HuH-7 (cell line): ENCODE measurements around the gene CNOT1.

Experiments
- DNase-seq: peaks from one replicate; pipeline ENCODE4 v3.0.0; 2011; ENCODE audit warnings: low spot score

The CNOT1 gene

GRCh38 chr16:58518083-58518979 lies 111.3 kb downstream of the CNOT1 start:
- DNase-seq, result no peak

- no peak for DNase-seq
Measured at GRCh38 chr16:58516768-58517107, 112.9 kb downstream of the CNOT1 start.

- peak; percentile 34 for DNase-seq
Measured at GRCh38 chr16:58515871-58516767, 113.5 kb downstream of the CNOT1 start.

GRCh38 chr16:58515125-58515870 lies 114.3 kb downstream of the CNOT1 start, which contains the start of gene SETD6:
TSS of gene SETD6 (plus strand) at chr16:58515517. CDS start at chr16:58515538, 21 bp downstream.
- DNase-seq, result peak; percentile 77

GRCh38 chr16:58513874-58514273 lies 115.8 kb downstream of the CNOT1 start:
- no peak for DNase-seq

GRCh38 chr16:58511933-58512815 lies 117.5 kb downstream of the CNOT1 start:
- peak; percentile 64 for DNase-seq

- DNase-seq, result no peak
Measured at GRCh38 chr16:58510776-58511628, 118.6 kb downstream of the CNOT1 start.

- no peak for DNase-seq
Measured at GRCh38 chr16:58510097-58510775, 119.4 kb downstream of the CNOT1 start.

- no peak for DNase-seq
Measured at GRCh38 chr16:58509256-58510096, 120.2 kb downstream of the CNOT1 start.

GRCh38 chr16:58508671-58509251 lies 120.9 kb downstream of the CNOT1 start:
- DNase-seq, result no peak

- no peak for DNase-seq
Measured at GRCh38 chr16:58507963-58508670, 121.5 kb downstream of the CNOT1 start.

- DNase-seq, result no peak
Measured at GRCh38 chr16:58507195-58507962, 122.2 kb downstream of the CNOT1 start.

GRCh38 chr16:58506241-58507194 lies 123.1 kb downstream of the CNOT1 start:
- DNase-seq, result no peak

- DNase-seq, result no peak
Measured at GRCh38 chr16:58503863-58504688, 125.5 kb downstream of the CNOT1 start.
